GM21515 (cell line): ENCODE results near the gene JSRP1.

Experiments used
- ATAC-seq: cut with Tn5 transposase; IDR thresholded peaks from one replicate; pipeline ENCODE4 v1.9.1; 2021; ENCODE audit not compliant: unreplicated experiment

Gene JSRP1

GRCh38 chr19:2232286-2233151 is 23.7 kb downstream of the JSRP1 start:
- ATAC-seq = no peak

GRCh38 chr19:2231621-2232221 is 24.5 kb downstream of the JSRP1 start:
- ATAC-seq = no peak

DNA sequence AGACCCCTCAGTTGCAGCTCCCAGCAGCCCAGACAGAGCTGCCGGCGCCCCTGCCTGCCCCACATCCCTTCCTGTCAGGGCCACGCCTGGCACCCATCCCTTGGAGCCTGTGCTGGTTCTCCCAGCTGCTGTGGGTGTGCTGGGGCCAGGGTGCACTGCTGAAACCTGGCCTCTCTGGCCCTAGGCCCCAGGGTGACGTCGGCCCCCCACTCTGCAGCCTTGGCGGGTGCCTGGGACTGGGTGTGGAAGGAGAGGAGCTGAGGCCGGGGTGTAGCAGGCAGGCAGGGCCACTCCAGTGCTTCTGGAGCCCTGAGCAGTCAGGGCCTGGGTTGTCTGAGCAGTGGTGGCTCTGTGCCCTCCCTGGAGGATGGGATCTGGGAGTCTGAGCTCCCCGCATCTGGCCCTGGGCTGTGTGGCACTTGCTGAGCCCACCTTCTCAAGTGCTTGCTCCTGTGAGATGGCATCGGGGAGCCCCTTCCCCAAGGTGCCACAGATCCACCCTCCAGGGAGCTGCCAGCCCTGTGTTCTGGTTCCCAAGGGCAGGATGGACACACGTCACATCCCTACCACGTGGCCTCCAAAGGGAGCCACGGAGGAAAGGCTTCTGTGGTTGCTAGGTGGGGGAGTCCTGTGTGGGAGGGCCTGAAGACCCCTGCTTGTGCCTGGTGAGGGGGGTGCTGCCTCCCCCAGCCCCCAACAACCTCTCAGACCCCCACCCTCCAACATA is 25.2 kb downstream of the JSRP1 start:
- ATAC-seq = no peak

DNA sequence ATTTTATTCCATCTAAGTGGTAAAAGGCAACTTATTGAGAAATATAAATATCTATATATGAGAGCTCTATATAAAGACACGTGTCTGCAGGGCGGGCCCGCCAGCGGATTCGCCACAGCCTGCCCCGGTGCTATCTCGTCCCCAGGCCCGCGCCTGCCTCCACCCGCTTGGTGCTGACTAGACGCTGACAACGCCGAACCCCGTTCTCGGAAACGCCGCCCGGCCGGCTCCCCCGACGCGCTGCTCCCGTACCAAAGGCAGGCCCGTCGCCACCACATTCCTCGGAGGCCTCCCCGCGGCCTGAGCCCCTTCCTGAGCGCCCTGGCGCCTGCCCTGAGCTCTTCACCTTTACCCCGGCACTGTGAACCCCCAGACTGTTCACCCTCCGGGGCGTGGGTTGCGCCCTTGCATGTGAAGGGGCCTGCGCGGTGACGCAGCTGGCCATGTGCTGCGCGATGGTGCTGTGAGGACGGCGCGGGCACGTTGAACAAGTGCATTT is 26.1 kb downstream of the JSRP1 start:
- ATAC-seq = no peak

GRCh38 chr19:2229103-2230032 is 26.8 kb downstream of the JSRP1 start:
- ATAC-seq = no peak

- no peak for ATAC-seq
These were observed 27.8 kb downstream of the JSRP1 start for GRCh38 chr19:2228157-2229030.

DNA sequence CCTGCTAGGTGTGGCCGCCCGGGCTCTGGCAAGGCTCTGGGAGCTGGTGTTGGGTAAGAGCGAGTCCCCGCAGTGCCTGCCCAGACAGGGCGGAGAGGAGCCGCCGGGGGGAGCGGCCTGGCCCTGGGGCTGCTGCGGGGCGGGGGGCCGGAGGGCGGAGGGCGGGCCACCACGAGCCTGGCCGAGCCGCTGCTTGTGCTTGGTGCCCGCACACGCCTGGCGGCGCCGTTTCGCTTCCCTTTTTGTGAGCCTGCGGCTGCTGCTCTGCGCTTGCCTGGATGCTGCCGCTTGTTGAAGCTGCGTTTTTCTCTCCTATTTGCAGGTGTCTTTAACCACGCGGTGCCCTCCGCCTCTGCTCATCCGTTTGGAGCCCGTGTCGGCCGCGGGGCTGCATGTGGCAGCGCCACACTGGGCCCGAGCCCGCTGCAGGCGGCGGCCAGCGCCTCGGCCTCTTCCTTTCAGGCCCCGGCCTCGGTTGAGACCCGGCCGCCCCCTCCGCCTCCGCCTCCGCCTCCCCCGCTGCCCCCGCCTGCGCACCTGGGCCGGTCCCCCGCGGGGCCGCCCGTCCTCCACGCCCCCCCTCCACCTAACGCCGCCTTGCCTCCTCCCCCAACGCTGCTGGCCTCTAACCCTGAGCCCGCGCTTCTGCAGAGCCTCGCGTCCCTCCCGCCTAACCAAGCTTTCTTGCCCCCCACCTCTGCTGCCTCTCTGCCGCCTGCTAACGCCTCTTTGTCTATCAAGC is 28.6 kb downstream of the JSRP1 start:
- no peak for ATAC-seq

DNA sequence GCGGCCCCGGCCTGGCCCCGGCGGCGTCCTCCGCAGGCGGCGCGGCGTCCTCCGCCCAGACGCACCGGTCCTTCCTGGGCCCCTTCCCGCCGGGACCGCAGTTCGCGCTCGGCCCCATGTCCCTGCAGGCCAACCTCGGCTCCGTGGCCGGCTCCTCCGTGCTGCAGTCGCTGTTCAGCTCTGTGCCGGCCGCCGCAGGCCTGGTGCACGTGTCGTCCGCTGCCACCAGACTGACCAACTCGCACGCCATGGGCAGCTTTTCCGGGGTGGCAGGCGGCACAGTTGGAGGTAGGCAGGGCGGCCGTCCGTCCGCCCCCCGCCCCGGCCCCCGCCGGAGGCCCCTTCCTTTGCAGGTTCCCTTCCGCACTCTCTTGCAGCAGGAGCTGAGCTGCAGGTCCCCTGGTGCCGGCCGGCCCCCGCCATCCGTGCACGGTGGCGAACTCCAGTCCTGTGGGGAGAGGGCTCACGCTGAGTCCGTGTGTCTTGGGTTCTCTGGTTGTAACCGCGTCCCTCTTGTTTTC is 29.3 kb downstream of the JSRP1 start:
- ATAC-seq = no peak

DNA sequence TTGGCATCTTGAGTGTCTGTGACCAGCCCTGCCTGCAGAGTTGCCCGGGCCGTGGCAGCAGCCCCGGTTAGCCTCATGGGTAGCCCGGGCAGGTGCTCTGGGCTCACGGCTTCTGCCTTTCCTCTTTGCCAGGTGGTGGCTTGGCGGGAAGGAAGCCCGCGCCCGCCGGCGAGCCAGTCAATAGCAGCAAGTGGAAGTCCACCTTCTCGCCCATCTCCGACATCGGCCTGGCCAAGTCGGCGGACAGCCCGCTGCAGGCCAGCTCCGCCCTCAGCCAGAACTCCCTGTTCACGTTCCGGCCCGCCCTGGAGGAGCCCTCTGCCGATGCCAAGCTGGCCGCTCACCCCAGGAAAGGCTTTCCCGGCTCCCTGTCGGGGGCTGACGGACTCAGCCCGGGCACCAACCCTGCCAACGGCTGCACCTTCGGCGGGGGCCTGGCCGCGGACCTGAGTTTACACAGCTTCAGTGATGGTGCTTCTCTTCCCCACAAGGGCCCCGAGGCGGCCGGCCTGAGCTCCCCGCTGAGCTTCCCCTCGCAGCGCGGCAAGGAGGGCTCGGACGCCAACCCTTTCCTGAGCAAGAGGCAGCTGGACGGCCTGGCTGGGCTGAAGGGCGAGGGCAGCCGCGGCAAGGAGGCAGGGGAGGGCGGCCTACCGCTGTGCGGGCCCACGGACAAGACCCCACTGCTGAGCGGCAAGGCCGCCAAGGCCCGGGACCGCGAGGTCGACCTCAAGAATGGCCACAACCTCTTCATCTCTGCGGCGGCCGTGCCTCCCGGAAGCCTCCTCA is 30.0 kb downstream of the JSRP1 start:
- no peak for ATAC-seq

DNA sequence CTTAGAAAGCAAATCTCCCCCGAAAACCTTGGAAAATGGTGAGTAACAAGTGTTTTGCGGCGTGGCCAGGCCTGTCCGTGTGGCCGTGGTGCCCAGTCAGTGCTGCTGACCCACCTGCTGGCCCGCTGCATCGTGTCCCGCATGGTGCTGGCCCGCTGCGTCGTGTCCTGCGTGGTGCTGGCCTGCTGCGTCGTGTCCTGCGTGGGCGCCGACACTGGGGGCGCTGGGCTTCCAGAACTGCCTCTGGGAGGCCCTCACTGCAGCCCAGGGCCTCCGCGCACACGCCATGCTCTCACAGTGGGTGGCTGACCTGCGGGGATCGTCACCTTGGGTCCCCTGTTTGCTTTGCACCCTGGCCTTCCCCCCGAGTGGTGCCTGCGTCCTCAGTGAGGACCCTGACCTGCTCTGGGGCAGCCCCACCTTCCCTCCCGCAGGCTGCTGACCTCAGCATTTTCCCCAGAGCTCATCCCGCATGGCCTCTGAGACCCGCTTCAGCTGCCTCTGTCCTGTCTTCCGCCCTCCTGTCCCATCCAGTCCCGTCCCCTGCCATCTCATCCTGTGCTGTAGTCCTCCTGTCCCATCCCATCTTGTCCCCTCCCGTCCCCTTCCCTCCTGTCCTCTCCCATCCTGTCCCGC is 30.7 kb downstream of the JSRP1 start:
- ATAC-seq = no peak

GRCh38 chr19:2224754-2225349 is 31.4 kb downstream of the JSRP1 start:
- no peak for ATAC-seq

DNA sequence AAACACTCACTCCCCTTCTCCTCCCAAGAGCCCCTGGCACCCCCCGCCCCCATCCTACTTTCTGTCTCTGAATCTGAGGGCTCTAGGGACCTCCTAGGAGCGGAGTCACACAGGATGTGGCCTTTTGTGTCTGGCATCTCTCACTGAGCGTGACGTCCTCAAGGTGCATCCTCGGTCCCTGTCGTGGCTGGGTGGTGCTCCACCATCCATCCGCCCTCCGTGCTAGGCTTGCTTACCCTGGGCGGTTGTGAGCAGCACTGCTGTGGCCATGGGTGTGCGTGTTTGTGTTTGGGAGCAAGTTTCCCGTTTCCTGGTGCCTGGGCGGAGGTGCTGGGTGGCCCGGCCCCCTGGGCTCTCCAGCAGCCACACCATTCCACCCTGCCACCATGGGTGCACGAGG is 32.3 kb downstream of the JSRP1 start:
- ATAC-seq = no peak

DNA sequence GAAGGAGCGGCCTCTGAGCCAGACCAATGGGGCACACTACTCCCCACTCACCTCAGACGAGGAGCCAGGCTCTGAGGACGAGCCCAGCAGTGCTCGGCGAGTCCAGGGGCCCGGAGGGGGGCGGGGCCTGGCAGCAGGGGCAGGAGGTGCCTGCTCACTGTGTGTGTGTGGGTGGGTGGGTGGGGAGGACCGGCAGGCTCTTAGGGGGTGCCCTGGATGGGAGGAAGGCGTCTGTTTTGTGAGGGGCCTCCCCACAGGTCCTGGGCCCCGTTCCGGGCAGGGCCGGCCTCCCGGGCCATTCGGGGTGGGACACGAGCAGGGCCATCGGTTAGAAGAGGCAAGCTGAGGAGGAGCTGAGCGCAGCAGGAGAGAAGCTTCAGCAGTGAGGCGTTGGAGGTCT is 32.8 kb downstream of the JSRP1 start:
- no peak for ATAC-seq

DNA sequence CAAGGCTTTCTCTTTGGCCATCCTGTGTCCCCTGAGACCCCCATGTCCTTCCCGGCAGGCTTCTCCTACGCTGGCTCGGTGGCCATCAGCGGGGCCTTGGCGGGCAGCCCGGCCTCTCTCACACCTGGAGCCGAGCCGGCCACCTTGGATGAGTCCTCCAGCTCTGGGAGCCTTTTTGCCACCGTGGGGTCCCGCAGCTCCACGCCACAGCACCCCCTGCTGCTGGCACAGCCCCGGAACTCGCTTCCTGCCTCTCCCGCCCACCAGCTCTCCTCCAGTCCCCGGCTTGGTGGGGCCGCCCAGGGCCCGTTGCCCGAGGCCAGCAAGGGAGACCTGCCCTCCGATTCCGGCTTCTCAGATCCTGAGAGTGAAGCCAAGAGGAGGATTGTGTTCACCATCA is 34.3 kb downstream of the JSRP1 start:
- no peak for ATAC-seq

GRCh38 chr19:2221250-2221831 is 34.9 kb downstream of the JSRP1 start:
- ATAC-seq = no peak

GRCh38 chr19:2219726-2220125 is 36.5 kb downstream of the JSRP1 start:
- no peak for ATAC-seq

GRCh38 chr19:2217591-2217990 is 38.6 kb downstream of the JSRP1 start:
- ATAC-seq = no peak
